ENCODE measurements around the gene FLYWCH2. TPM values are rescaled to one million over a fixed set of nuclear protein-coding genes. Genes with fewer than 3 reads are reported as not detected.
A peak's percentile ranks its signal among the peaks of the same experiment; 100 is the strongest.

FLYWCH2 gene
- total RNA-seq, 1 donor from 2014 or later = 39.9 TPM

DNA sequence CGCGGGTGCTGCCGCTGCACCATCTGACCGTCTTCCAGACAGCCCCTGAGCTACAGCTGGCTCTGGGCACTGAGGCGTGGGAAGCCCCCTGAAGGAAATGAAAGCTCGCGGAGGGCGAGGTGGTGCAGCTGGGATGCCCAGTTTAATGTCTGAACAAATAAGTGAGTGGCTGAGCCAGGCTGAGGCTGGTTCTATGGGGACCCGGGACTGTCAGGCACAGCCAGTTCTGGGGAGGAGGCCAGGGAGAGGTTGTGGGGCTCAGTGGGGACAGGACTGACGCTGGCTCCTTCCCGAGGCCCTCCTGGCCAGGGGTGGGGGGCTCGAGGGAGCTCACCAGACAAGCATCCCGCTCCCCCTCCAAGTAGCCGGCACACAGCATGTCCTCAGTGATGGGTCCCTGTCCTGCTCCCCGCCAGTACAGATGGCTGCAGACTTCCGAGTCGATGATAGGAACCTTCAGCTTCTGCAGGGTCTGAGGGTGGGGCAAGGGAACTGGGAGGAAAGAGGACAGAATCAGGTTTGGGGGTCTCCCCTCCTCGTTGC is 29.4 kb upstream of the FLYWCH2 start:
- DNase-seq (ENCODE audit: low read depth) = no peak

DNA sequence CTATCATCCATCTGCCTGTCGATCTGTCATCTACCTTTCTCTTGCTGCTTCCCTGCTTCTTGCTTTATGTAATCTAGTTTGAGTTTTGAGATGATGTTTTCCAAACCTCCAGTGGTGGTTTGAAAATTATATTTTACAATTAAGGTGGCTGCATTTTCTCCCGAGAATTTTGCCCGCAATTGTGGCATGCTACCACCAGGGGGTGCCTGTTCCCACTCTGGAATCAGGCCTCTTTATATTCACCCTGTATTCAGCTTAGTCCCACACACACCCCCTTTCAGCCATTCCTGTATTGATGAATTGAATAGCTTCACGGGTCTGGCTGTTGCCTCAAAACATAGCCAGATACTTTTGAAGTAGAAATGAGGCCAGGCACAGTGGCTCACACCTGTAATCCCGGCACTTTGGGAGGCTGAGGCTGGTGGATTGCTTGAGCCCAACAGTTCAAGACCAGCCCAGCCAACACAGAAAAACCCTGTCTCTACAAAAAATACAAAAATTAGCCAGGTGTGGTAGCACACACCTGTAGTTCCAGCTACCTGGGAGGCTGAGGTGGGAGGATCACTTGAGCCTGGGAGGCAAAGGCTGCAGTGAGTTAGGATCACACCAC is 28.2 kb upstream of the FLYWCH2 start:
- no peak for DNase-seq (ENCODE audit: low read depth)

DNA sequence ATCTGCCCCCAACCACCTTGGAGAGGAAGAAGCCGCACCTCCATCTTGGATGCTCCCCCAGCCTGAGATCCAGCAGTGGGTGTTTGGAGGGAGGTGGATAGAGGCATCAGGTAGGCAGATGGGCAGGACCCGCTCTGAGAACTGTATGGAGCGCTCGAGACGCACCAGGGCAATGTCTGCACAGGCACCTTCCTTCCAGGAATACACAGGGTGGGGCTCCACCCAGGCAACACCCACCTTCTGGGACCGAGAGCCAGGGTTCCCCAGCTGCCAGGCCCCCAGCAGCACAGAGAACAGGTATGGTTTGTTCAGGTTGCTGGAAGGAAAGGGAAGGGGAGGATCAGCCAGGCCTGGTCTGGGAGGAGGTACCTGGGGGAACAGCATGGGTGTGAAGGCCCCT is 27.5 kb upstream of the FLYWCH2 start:
- no peak for DNase-seq (ENCODE audit: low read depth)

GRCh38 chr16:2856061-2856670 is 26.8 kb upstream of the FLYWCH2 start:
- DNase-seq (ENCODE audit: low read depth) = no peak

DNA sequence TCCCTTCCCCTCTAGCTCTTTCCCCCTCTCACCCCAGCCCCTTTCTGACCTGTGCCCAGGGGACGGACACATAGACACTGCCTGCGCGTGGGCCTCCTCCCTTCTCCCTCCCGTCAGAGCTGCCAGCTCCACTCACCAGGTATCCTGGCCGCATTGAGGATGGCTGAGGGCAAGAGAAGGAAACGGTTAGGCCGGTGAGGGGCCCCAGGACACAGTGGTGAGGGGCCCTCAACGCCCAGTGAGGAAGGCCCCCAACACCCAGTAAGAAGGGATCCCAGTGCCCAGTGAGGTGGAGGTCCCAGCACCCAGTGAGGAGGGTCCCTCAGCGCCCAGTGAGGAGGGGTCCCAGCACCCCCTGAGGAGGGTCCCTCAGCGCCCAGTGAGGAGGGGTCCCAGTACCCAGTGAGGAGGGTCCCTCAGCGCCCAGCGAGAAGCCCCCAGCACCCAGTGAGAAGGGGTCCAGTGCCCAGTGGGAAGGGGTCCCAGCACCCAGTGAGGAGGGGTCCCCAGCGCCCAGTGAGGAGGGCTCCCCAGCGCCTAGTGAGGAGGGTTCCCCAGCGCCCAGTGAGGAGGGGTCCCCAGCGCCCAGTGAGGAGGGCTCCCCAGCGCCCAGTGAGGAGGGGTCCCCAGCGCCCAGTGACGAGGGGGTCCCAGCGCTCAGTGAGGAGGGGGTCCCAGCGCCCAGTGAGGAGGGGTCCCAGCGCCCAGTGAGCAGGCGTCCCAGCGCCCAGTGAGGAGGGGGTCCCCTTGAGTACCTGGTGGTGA is 26.1 kb upstream of the FLYWCH2 start:
- no peak for DNase-seq (ENCODE audit: low read depth)

- DNase-seq (ENCODE audit: low read depth) = no peak
Measured at GRCh38 chr16:2857451-2858244, 25.4 kb upstream of the FLYWCH2 start, which contains the start of gene PRSS22. Gene PRSS22, minus strand, starts transcription at chr16:2858170. Its CDS starts 66 bp downstream, at chr16:2858104.

- DNase-seq (ENCODE audit: low read depth) = peak; percentile 59
Measured at GRCh38 chr16:2858245-2859025, 24.6 kb upstream of the FLYWCH2 start.

DNA sequence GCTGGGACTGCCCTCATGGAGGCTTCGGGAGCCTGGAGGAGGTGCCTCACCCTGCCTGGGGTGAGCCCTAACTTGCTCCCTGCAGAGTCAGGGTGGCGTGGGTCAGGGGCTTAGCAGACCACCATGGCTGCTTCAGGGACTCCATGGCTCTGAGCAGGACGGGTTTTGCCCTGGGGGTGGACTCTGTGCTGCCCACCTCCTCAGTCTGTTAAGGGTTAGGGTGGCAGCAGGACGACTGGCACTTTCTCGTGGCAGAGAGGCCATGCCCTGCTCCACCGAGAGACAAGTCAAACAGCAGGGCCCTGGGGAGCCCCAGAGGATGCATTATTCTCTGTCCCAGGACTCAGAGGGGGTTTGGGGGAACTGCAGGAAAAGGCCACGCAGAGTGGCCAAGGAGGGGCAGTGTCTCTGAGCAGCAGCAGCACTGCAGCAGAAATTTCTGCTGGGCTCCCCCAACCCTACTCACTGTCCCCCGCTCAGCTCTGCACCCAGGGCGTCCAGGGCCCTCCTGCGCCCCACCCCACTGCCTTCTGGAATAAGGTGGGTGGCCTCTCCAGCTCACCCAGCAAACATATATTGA is 23.2 kb upstream of the FLYWCH2 start:
- no peak for DNase-seq (ENCODE audit: low read depth)

DNA sequence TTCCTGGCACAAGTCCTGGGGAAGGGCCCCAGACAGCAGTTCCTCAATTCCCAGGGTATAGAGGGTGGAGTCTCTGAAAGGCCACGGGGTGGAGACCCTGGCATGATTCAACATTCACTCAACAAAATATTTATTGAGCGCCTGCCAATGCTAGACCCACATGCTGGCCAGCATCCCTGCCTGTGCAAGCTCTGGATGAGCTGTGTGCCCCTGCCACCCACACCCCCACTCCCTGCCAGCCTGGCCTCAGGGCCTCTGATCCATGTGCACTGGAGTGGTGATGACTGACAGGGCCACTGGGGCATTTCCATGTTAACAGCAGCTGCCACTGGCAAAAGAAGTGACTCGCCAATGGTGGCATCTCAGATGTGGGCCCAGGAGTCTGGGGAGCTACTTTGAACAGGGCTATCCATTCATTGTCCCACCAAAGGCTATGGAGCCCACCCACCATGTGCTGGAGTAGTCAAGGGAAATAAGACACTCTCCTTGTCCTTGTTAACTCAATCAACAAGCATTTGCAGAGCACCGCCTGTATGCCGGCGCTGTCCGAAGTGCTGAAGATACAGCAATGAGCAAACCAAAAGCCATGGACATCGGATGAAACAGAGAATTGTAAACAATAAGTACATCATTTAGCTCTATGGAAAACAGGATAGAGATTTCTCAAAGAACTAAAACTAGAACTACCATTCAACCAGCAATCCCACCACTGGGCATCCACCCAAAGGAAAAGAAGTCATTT is 22.0 kb upstream of the FLYWCH2 start:
- peak; percentile 65 for DNase-seq (ENCODE audit: low read depth)

DNA sequence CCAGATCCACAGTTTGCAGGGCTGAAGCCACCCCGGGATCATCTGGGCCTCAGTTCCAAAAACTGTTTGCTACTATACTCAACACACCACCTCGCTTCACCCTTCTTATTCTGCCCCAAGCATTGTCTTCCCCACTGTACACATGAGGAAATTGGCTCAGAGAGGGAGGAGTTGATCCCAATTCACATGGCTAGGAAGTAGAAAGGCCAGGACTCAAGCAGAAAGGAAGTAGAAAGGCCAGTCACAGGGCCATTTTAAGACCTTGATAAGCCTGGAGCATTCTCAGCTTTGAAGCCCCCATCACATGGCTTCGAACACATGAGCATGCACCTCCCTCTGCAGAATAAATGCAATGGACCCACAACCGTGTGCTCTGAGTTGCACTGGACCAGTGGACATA is 17.4 kb upstream of the FLYWCH2 start:
- no peak for DNase-seq (ENCODE audit: low read depth)

GRCh38 chr16:2866431-2866830 is 16.6 kb upstream of the FLYWCH2 start:
- DNase-seq (ENCODE audit: low read depth) = no peak

DNA sequence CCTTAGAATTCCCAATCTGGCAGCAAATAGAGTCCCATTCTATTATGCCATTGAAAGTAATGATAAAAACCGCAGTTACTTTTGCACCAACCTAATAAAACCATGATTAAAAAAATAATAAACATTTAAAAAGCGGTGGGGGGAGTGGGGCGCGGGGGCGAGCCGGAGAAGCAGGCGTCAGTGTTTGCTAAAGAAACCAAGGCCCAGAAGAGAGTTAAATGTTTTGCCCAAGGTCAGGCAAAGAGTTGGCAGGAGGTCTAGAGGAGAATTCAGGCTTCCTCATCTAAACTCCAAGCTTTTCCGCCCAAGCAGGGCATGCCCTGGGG is 15.4 kb upstream of the FLYWCH2 start:
- DNase-seq (ENCODE audit: low read depth) = no peak

GRCh38 chr16:2867987-2868789 is 14.8 kb upstream of the FLYWCH2 start:
- peak; percentile 76 for DNase-seq (ENCODE audit: low read depth)

DNA sequence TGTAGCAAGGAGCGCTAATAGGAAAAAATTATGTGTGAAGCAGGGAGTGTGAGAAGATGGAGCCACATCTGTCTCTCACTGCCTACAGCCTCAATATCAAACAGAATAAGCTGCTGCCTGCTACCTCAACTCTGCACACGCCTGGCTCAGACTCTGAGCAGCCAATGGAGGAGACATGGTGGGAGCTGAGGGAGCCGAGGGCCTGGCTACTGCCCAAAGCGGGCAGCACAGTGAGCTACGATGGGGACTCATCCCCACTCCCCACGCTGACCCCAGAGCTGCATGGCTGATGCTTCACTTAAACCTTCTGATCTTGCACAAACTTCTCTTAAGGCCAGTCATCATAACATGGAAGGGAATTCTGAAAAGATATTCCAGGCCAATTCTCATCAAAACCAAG is 11.1 kb upstream of the FLYWCH2 start:
- DNase-seq (ENCODE audit: low read depth) = no peak

DNA sequence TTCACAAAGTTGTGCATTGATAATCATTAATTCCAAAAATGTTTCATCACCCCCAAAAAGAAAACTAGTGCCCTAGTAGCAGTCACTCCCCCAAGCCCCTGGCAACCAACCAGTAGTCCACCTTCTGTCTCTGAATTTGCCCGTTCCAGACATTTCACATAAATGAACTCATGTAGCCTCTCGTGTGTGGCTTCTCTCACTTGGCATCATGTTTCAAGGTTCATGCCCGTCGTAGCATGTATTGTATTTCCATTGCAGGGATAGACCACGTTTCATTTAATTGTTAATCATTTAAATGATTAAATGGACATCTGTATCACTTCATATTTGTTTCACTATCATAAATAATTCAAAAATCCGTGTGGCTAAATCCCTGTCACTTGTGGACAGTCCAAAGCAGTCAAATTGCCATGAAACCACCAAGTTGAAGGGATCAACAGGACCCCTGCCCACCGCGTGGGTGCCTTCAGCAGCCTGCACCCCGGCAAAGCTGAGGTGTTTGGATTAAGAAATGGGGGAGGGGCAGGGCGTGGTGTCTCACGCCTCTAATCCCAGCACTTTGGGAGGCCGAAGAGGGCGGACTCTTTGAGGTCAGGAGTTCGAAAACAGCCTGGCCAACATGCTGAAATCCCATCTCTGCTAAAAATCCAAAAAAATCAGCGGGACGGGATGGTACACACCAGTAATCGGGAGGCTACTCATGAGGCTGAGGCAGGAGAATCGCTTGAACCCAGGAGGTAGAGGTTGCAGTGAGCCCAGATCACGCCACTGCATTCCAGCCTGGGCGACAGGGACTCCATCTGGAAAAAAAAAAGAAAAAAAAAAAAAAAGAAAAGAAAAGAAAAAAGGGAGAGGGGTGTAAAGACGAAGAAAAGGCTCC is 8.7 kb upstream of the FLYWCH2 start:
- DNase-seq (ENCODE audit: low read depth) = no peak

DNA sequence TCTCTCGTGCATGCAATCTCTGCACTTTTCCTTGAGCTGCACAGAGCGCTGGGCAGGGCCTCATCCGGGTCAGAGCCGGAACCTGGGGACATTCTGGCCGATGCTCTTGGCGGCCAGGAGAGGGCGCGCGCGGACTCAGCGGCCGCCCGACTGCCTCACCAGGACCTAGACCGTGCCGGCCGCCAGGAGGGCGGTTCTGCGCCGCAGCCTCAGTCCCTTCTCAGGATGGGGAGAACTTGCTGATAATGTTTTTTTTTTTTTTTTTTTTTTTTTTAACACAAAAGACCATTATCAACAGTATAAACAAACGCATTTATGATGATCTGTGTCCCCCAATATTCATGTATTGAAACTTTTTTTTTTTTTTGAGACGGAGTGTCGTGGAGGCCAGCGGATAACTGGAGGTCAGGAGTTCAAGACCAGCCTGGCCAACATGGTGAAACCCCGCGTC is 8.1 kb upstream of the FLYWCH2 start:
- peak; percentile 25 for DNase-seq (ENCODE audit: low read depth)

DNA sequence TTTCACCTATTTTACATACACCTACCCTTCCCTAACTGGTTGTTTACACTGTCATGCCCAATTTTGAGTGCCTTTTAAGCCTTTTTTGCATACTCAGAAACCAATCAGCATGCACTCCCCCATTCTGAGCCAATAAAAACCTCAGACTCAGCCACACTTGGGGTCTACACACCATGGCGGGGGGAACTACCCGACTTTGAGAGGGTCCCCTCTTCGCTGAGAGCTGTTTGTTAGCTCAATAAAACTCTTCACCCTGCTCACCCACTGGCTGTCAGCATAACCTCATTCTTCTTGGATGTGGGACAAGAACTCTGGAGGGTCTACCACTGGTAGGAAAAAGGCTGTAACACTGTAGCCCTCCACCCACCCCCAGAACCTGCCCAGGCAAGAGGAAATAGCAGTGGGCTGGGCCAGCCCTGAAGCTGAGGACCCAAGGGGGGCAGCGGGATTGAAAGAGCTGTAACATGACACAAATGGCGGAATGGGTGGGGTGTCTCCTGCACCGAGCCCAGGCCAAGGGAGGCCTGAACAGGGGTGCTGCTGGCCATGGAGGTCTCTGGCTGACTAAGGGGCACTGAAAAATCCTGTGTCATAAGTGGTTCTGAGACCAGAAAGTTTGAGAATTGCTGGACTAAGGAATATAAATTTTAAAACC is 3.0 kb upstream of the FLYWCH2 start:
- no peak for DNase-seq (ENCODE audit: low read depth)

Measured in renal cortical epithelial cell (primary cell).